ENCODE measurements around the gene NBAS.

DNA sequence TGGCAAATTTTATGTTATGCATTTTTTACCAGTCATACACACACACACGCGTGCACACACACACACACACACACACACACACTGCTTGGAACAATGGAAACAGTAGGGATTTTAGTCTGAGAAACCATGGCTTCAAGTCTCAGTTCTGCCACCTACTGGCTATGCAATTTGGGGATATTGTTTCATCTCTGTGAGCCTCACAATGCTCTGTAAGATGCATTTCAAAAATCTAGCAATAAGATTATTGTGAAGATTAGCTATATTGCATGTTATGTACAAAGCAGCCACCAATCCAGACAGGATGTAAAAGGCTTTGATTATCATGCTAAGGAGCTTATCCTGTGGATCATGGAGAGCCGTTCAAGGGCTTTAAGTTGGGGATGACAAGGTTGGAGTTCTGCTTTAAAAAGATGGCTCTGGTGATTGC is 401.4 kb downstream of the NBAS start:
- TF ChIP-seq, protein P1, sequence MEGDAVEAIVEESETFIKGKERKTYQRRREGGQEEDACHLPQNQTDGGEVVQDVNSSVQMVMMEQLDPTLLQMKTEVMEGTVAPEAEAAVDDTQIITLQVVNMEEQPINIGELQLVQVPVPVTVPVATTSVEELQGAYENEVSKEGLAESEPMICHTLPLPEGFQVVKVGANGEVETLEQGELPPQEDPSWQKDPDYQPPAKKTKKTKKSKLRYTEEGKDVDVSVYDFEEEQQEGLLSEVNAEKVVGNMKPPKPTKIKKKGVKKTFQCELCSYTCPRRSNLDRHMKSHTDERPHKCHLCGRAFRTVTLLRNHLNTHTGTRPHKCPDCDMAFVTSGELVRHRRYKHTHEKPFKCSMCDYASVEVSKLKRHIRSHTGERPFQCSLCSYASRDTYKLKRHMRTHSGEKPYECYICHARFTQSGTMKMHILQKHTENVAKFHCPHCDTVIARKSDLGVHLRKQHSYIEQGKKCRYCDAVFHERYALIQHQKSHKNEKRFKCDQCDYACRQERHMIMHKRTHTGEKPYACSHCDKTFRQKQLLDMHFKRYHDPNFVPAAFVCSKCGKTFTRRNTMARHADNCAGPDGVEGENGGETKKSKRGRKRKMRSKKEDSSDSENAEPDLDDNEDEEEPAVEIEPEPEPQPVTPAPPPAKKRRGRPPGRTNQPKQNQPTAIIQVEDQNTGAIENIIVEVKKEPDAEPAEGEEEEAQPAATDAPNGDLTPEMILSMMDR (IDR thresholded peaks at IDR 0.05; ENCODE audit: insufficient read depth, low read length, poor library complexity, severe bottlenecking): peak; percentile 66
- no peak for TF ChIP-seq EZH2phosphoT487 (conservative IDR thresholded peaks at IDR 0.05; ENCODE audit: low read length)

All from SU-DHL-6 (cell line).